Glomerular visceral epithelial cell (primary cell): ENCODE measurements around the gene MAPT.
"Not testable (repeated sequence)": the region's sequence is repeated elsewhere in the genome, so short reads cannot be mapped to it uniquely, and the experiment has no call there.

Source experiments
- DNase-seq: peaks from one replicate; pipeline ENCODE4 v3.0.0-alpha.2; 2016; ENCODE audit errors: extremely low spot score

Gene MAPT

DNA sequence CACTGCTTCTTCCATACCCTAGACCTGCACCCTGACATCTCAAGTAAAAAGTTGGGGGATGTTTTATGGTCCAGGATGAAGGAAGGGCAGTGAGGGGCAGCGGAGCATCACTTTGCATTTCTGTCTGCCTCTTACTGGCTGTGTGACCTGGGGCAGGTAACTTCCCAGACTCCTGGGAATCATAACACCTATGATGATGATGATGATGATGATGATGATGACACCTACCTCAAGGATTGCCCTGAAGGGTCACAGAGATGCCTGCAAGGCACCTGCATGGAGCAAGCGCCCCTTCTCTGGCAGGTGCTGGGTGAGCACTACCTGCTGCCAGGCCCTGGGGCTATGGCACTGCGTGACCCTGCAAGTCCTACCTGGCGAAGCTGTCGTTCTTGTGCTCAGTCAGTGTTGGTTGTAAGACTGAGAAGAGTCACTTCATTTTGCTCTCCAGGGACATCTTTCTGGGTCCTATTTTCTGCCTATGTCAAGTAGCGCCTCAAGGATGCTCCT, 58.5 kb downstream of the MAPT start:
- no peak for DNase-seq

DNA sequence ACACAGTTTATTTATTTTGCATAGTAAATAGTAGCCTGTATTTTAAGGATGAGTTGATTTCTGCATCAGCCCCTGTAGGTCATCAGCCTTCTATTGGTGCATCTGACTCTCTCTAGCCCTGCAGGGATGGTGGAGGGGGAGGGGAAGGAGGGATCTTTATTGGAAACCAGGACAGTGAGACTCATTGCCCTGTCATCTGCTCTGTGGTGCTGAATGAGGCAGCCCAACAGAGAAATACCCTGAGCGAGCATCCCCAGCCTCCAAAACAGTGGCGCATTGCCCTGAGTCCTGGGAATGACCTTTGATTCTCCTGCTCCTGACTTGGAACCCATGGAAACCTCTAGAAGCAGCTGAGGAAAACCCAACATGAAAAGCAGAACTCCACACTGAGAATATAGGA, 59.2 kb downstream of the MAPT start:
- no peak for DNase-seq

DNA sequence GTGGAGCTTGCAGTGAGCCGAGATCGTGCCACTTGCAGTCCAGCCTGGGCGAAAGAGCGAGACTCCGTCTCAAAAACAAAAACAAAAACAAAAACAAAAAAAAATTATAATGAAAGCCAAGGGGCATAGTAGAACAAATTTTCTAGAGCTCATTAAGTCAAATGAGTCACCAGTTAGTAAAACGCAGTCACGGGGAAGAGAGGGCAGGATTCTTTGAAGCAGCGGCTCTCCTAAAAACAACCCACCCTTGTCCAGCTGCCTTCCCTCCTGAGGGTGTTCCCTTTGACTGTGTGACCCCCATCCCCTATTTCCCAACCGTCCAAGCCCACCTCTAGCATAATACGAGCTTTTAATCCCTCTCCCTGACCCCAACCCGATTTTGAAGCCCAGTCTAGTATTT, 60.6 kb downstream of the MAPT start:
- DNase-seq = no peak

DNA sequence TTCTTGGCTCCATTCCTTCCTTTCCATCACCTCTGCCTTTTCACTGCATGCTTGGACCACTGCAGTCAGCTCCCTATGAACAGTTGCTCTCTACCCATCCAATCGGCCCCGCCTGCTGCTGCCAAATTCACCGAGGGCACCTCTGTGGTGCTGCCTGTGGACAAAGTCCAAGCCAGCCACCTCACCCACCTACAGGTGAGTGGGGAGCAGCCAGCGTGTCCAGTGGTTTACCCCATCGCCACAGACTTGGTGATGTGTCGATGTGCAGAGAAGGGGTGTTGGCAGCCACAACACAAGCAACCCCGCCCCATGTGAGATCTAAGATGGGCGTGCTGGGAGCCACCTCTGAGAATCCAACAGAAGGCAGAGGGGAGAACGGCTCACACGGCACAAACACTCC, 61.0 kb downstream of the MAPT start:
- DNase-seq = no peak

DNA sequence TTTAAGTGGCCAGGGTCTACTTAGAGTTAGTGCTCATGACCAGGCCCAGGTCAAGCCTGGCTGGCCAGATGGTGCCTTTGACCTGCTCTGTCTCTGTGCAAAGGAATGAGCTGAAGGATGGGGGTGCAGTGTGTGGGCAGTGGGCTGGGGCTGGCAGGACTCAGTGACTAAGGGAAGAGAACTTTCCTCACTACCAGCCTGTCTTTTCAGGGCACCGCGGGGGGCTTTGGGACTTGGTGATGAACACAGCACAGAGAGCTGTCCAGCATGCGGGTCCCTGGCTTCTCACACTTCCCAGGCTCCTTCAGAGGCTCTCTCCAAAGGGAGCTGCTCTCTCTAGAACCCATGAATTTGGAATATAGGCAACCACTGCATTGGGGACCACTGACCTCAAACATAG, 61.7 kb downstream of the MAPT start:
- no peak for DNase-seq

DNA sequence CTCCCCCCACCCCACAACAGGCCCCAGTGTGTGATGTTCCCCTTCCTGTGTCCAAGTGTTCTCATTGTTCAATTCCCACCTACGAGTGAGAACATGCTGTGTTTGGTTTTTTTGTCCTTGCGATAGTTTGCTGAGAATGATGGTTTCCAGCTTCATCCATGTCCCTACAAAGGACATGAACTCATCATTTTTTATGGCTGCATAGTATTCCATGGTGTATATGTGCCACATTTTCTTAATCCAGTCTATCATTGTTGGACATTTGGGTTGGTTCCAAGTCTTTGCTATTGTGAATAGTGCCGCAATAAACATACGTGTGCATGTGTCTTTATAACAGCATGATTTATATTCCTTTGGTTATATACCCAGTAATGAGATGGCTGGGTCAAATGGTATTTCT, 62.4 kb downstream of the MAPT start:
- not testable (repeated sequence) for DNase-seq

DNA sequence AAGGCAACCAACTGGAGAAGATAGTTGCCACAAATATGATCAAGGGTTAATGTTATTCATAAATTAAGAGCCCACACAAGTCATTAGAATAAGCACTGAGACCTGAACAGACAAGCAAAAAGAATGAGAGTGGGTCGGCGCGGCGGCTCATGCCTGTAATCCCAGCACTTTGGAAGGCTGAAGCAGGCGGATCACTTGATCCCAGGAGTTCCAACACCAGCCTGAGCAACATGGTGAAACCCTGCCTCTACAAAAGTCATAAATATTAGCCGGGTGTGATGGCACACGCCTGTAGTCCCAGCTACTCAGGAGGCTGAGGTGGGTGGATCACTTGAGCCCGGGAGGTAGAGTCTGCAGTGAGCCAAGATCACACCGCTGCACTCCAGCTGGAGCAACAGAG, 64.0 kb downstream of the MAPT start:
- no peak for DNase-seq

DNA sequence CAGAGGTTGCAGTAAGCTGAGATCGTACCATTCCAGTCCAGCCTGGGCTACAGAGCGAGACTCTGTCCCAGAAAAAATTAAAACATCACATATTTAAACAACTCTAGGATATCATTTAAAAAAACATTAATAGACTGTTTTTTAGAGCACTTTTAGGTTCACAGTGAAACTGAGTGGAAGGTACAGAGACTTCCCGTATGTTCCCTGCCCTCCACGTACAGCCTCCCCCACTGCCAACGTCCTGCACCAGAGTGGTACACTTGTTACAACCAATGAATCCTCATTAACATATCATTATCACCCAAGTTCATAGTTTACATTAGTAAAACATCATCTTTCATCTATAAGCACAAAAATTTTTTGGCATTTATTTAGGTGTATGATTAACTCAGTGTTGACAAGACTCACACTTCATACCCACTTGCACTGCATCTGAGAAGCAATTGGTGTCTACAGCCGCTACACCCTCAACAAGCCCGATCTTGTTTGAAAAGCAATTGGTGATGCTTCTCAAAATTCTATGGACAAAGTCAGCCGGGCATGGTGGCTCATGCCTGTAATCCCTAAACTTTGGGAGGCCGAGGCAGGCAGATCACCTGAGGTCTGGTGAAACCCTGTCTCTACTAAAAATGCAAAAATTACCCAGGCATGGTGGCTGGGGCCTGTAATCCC, 64.8 kb downstream of the MAPT start:
- no peak for DNase-seq

DNA sequence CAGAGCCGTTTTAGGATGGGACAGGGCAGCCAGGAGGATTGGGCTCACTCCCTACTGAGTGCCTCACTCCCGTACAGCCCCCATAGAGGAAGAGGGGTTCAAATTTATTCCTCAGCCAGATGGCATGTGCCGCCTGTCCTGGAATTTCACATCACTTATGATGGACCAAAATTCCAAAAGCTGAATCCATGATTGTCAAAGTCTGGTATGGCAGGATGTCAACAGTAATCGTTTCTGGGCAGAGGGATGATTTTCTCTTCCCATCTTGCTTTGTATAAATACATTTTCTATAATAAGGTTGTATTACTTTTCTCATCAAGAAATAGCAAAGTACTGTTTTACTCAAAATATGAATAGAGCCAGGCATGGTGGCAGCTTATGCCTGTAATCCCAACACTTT, 66.0 kb downstream of the MAPT start:
- no peak for DNase-seq

DNA sequence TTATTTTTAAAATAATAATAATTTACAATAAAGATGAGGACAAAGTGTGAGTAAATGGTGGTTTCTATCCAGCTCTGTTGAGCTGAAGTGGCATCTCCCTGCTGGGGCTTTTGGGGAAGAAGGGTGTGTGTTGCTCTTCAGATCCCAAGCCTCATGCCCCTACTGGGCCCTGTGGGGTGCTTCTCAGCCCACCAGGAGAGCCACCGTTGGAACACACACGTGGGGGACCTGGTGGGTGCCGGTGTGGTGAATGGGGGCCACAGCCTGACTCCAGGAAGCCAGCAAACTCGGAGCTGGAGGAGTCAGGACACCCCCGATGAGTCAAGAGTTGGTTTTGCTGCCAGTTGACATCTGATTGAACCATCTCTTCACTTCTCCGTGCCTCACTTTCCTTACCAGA, 66.9 kb downstream of the MAPT start:
- no peak for DNase-seq

DNA sequence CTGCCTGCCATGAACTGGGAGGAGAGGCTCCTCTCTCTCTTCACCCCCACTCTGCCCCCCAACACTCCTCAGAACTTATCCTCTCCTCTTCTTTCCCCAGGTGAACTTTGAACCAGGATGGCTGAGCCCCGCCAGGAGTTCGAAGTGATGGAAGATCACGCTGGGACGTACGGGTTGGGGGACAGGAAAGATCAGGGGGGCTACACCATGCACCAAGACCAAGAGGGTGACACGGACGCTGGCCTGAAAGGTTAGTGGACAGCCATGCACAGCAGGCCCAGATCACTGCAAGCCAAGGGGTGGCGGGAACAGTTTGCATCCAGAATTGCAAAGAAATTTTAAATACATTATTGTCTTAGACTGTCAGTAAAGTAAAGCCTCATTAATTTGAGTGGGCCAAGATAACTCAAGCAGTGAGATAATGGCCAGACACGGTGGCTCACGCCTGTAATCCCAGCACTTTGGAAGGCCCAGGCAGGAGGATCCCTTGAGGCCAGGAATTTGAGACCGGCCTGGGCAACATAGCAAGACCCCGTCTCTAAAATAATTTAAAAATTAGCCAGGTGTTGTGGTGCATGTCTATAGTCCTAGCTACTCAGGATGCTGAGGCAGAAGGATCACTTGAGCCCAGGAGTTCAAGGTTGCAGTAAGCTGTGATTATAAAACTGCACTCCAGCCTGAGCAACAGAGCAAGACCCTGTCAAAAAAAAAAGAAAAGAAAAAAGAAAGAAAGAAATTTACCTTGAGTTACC, 68.0 kb downstream of the MAPT start:
- DNase-seq = no peak

DNA sequence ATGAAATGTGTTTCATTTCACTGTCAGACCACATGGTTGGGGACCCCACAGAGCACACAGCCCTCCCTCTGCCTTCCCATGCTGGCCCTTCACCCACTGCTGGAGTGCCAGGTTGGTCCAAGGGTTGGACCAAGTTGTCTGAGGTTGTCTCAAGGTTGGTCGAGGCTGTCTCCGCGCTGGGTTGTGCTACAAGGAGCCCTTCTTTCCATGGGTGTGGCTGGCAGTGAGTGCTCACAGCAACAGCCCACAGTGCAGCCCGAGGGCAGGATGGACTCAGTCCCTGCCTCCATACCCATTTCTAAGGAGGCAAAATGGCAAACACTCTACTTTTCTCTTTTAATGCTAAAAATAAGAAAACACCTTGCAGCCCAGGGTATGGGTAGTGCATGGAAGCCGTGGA, 68.9 kb downstream of the MAPT start:
- no peak for DNase-seq

DNA sequence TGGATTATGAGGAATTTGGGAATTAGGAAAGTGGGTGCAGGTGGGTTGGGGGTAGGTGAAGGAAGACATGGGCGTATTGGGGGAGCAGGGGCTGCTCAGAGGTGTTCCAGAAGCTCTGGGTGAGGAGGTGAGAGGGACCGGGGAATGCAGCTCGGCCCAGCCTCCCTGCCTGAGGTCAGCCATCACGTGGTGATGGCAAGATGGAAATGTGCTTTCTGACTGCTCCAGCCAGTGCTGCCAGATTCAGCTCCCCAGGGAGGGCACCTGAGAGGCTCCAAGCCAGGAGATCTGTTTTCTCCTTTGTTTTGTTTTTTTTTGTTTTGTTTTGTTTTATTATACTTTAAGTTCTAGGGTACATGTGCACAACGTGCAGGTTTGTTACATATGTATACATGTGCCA, 69.5 kb downstream of the MAPT start:
- DNase-seq = no peak

DNA sequence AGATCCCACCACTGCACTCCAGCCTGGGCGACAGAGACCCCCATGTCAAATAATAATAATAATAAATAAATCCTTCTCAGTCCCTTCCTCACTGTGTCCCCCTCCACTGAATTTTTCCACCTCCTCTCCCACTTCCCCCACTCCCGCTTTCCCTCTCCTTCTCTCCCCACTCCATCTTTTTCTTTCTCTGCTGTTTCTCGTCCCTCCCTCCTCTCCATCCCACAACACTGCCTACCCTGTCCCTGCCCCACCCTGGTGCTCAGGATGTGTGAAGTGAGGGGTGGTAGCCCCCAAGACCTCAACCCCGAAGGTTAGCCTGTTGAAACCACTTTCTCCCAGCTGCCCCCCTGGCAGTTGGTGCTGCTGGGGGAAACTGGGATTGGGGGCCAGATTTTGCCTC, 70.3 kb downstream of the MAPT start:
- no peak for DNase-seq

DNA sequence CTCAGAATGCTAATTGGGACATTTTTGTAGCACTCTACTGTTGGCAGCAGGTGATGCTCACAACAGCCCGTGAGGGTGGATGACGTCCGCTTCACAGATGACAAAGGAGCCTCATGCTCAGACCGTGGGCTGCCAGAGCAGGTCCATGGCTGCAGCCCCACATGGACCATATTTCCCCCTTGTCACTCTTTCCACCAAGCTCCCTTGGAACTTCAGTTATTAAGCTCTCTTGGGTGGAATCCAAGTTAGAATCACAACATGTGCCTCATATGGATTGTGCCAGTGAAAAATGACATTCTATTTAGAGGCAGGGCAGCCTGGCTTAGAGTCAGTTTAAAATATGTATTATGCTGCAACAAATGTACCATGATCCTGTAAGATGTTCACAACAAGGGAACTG, 71.5 kb downstream of the MAPT start:
- no peak for DNase-seq

DNA sequence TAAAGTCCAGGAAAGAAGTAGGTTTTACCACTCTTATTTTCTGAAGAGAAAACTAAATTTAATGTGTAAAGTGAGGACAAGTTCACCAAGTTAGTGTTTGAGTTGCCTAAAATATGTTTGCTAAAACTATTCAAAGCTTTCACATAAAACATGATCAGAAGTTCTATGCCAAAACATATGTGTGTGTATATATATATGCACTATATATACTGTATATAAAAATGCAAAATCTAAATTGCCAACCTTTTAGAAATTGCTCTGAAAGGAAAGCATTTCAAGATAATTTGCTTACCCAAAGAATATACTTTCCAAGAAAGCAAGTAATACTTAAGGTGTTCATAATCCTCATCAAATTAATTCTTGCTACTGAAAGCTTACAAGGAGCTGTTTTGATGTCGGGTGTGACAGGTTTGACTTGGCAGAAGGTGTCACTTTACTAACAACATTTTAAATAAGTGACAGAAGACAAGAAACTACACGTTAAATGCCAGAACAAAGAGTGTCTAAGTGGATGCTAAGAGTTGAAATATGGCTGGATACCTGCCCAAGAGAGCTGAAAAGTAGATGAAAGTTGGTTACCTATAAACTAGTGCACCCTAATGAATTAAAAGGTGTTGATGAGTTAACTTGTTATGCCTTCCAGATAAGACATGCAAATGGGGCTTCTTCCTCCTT, 72.4 kb downstream of the MAPT start:
- DNase-seq = no peak

DNA sequence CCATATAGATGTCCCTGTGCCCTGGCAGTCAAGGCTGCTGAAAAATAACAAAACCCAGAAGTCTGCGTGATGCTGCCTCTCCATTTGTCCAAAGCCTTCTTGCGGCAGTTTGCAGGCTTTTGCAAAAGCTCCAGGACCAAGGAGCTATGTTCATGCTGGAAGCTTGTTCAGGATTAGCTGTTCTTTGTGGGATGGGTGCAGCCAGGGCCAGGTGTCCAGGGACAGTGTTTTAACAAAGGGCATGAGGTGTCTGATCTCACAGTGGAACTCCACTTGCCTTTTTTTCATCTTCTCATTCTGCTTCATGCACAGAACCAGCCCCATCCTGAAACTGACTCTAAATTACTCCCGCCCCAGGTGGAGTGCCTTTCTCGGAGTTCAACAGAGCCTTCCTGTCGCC, 73.0 kb downstream of the MAPT start:
- no peak for DNase-seq

DNA sequence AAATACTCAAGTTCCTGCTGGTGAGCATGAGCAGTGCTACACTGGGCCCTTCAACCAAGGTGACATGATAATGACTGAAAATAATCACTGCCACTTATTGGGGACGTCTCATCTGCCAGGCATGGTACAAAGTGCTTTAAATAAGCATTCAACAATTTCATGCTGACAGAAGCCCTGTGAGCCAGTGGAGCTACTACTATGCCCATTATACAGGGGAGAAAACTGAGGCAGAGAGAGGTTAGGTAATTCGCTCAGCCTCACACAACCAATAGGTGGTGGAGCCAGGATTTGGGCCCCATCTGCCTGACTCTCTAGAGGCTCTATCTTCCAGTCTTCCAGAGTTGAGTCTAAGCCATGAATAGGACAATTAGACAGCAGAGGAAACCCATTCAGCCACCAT, 74.4 kb downstream of the MAPT start:
- DNase-seq = no peak

DNA sequence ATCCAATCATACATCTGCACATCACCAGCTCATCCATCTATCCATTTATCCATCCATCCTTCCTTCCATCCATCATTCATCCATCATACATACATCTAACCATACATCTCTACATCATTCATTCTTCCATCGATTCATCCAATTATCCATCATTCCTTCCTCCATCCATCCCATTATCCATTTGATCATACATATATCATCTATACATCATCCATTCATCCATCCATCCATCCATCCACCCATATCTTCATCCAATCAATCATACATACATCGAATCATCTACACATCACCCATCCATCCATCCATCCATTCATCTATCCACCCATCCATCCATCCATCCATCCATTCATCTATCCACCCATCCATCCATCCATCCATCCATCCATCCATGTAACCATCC, 75.4 kb downstream of the MAPT start:
- no peak for DNase-seq

DNA sequence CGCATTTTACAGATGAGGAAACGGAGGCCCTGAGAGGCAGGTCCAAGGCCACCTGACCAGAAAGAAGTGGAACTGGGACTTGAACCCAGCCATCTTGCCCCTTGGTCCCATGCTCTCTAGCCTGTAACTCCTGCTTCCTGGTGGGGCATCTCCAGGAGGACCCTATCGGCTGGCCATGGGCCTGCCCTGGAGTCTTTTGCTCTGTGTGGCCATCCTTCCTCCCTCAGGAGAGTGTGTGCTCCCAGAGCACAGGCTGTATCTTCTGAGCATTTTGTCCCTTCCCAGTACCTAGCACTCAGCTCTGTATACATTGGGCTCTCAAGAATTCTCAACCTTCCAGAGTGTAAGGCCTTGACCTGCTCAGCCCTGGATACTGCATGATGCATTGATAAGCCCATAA, 76.3 kb downstream of the MAPT start:
- DNase-seq = no peak

DNA sequence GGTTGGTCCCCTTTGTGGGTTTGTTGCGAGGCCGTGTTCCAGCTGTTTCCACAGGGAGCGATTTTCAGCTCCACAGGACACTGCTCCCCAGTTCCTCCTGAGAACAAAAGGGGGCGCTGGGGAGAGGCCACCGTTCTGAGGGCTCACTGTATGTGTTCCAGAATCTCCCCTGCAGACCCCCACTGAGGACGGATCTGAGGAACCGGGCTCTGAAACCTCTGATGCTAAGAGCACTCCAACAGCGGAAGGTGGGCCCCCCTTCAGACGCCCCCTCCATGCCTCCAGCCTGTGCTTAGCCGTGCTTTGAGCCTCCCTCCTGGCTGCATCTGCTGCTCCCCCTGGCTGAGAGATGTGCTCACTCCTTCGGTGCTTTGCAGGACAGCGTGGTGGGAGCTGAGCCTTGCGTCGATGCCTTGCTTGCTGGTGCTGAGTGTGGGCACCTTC, 77.4 kb downstream of the MAPT start:
- DNase-seq = no peak

DNA sequence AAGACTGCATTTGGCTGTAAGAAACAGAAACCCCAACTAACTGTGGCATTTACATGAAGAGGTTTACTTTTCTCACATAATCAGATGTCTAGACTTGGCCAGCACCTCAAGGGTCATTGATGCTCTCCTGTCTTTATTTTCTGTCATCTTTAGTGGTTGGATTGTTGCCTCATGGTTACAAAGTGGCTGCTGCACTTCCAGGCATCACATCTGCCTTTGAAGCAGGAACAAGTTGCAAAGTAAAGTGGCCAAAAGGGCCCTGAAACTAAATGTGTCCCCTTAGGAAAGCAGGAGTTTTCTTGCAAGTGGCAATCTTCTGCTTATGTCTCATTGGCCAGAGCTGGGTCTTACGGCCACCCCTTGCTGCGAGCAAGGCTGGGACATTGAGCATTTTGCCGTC, 78.2 kb downstream of the MAPT start:
- DNase-seq = no peak
